ENCODE measurements around the gene RCSD1. TPM values are rescaled to one million over a fixed set of nuclear protein-coding genes. Genes with fewer than 3 reads are reported as not detected.

Gene RCSD1
- total RNA-seq, 3 donors from 2014 or later (not counting 1 experiment from before 2014, with no cell fraction given), result 86.3 to 130 (median 110) TPM

- 81% methylated on average over 4 of the region's 4 CpGs for WGBS (ENCODE audit: insufficient coverage)
- no peaks in the 10 kb centered on the region for H3K9me3 ChIP-seq (ENCODE audit: control insufficient read depth, insufficient read depth, low read length)
- intact Hi-C loops (cut with micrococcal nuclease), result no loop called here
- ATAC-seq (no peak), DNase-seq (no peak)
- no peaks in the 10 kb centered on the region for H3K27me3 Mint-ChIP-seq (ENCODE audit: low read depth in 2 of 2)
- no peak overlapping the region for H3K4me3 ChIP-seq (ENCODE audit: low read length)
- H3K36me3 ChIP-seq (ENCODE audit: control insufficient read depth, insufficient read depth, low read length), result peaks cover 54% of the 10 kb centered on the region
- TF ChIP-seq, protein P1, sequence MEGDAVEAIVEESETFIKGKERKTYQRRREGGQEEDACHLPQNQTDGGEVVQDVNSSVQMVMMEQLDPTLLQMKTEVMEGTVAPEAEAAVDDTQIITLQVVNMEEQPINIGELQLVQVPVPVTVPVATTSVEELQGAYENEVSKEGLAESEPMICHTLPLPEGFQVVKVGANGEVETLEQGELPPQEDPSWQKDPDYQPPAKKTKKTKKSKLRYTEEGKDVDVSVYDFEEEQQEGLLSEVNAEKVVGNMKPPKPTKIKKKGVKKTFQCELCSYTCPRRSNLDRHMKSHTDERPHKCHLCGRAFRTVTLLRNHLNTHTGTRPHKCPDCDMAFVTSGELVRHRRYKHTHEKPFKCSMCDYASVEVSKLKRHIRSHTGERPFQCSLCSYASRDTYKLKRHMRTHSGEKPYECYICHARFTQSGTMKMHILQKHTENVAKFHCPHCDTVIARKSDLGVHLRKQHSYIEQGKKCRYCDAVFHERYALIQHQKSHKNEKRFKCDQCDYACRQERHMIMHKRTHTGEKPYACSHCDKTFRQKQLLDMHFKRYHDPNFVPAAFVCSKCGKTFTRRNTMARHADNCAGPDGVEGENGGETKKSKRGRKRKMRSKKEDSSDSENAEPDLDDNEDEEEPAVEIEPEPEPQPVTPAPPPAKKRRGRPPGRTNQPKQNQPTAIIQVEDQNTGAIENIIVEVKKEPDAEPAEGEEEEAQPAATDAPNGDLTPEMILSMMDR (IDR thresholded peaks at IDR 0.05), result no peak
- no peaks in the 10 kb centered on the region for H3K36me3 Mint-ChIP-seq
- no peaks in the 10 kb centered on the region for H3K27me3 ChIP-seq (ENCODE audit: control insufficient read depth, insufficient read depth, low read length)
- H3K27ac ChIP-seq (ENCODE audit: low read length), result no peak overlapping the region
- H3K27ac Mint-ChIP-seq, result peak overlapping the region; percentile 88 to 97
- H3K4me3 Mint-ChIP-seq, result no peak overlapping the region
- no peaks in the 10 kb centered on the region for H3K9me3 Mint-ChIP-seq
- peaks cover 50% of the 10 kb centered on the region for H3K4me1 ChIP-seq (ENCODE audit: control insufficient read depth, insufficient read depth, low read length)
- peaks cover 63 to 67% of the 10 kb centered on the region in 2 donors for H3K4me1 Mint-ChIP-seq
Measured at GRCh38 chr1:167672831-167673230, 42.8 kb downstream of the RCSD1 start.

DNA sequence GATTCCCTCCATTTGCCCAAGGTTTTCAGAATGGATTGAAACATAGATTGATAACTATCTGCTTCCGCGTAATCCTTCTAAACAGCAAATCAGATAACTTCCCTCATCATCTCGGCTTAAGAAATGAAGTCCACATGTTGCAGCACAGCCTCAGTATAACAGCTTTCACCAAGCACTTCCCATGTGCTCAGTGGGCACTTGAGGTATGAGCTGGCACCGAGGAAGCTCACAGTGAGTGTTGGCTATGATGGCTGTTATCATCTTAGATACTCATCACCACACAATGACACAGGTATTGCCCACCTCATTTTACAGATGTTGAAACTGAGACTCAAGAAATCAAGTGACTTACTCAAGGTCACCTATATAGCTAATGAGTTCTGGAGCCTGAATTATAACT is 43.2 kb downstream of the RCSD1 start:
- Histone ChIP-seq H3K9me3 (ENCODE audit: control insufficient read depth, insufficient read depth, low read length) (no peaks in the 10 kb centered on the region), H3K27me3 (ENCODE audit: control insufficient read depth, insufficient read depth, low read length) (no peaks in the 10 kb centered on the region), H3K4me1 (ENCODE audit: control insufficient read depth, insufficient read depth, low read length) (peaks cover 45% of the 10 kb centered on the region), H3K4me3 (ENCODE audit: low read length) (no peak overlapping the region), H3K27ac (ENCODE audit: low read length) (no peak overlapping the region), H3K36me3 (ENCODE audit: control insufficient read depth, insufficient read depth, low read length) (peaks cover 53% of the 10 kb centered on the region)
- ATAC-seq, result peak in 1 of 3 donors; percentile 45
- intact Hi-C loops (cut with micrococcal nuclease), result no loop called here
- TF ChIP-seq, protein P1 (IDR thresholded peaks at IDR 0.05), result no peak
- no peaks in the 10 kb centered on the region for H3K27me3 Mint-ChIP-seq (ENCODE audit: low read depth in 2 of 2)
- H3K27ac Mint-ChIP-seq, result peak overlapping the region; percentile 88 to 97
- DNase-seq, result no peak
- H3K4me1 Mint-ChIP-seq, result peaks cover 62 to 63% of the 10 kb centered on the region in 2 donors
- H3K36me3 Mint-ChIP-seq, result no peaks in the 10 kb centered on the region
- H3K9me3 Mint-ChIP-seq, result no peaks in the 10 kb centered on the region
- WGBS (ENCODE audit: insufficient coverage), result 85% methylated on average over 4 of the region's 4 CpGs
- no peak overlapping the region for H3K4me3 Mint-ChIP-seq

GRCh38 chr1:167674156-167674555 is 44.1 kb downstream of the RCSD1 start:
- H3K9me3 ChIP-seq (ENCODE audit: control insufficient read depth, insufficient read depth, low read length), result no peaks in the 10 kb centered on the region
- H3K4me3 Mint-ChIP-seq, result no peak overlapping the region
- no peaks in the 10 kb centered on the region for H3K27me3 ChIP-seq (ENCODE audit: control insufficient read depth, insufficient read depth, low read length)
- H3K36me3 Mint-ChIP-seq, result no peaks in the 10 kb centered on the region
- H3K4me1 Mint-ChIP-seq, result peaks cover 53 to 54% of the 10 kb centered on the region in 2 donors
- WGBS (ENCODE audit: insufficient coverage), result no CpG with 5 or more reads among the region's 2 CpGs
- no peaks in the 10 kb centered on the region for H3K9me3 Mint-ChIP-seq
- H3K27ac Mint-ChIP-seq, result peak overlapping the region in 1 of 2 donors; percentile 97
- DNase-seq (no peak), ATAC-seq (no peak)
- H3K36me3 ChIP-seq (ENCODE audit: control insufficient read depth, insufficient read depth, low read length), result peaks cover 52% of the 10 kb centered on the region
- no peak overlapping the region for H3K27ac ChIP-seq (ENCODE audit: low read length)
- H3K4me3 ChIP-seq (ENCODE audit: low read length), result no peak overlapping the region
- TF ChIP-seq, protein P1 (IDR thresholded peaks at IDR 0.05), result no peak
- intact Hi-C loops (cut with micrococcal nuclease), result no loop called here
- no peaks in the 10 kb centered on the region for H3K27me3 Mint-ChIP-seq (ENCODE audit: low read depth in 2 of 2)
- peaks cover 42% of the 10 kb centered on the region for H3K4me1 ChIP-seq (ENCODE audit: control insufficient read depth, insufficient read depth, low read length)

- Mint-ChIP-seq H3K36me3 (no peaks in the 10 kb centered on the region), H3K4me1 (peaks cover 42 to 44% of the 10 kb centered on the region in 2 donors), H3K27me3 (ENCODE audit: low read depth in 2 of 2) (no peaks in the 10 kb centered on the region), H3K4me3 (no peak overlapping the region), H3K9me3 (no peaks in the 10 kb centered on the region), H3K27ac (no peak overlapping the region)
- H3K9me3 ChIP-seq (ENCODE audit: control insufficient read depth, insufficient read depth, low read length), result no peaks in the 10 kb centered on the region
- H3K36me3 ChIP-seq (ENCODE audit: control insufficient read depth, insufficient read depth, low read length), result peaks cover 48% of the 10 kb centered on the region
- DNase-seq, result no peak
- no peak overlapping the region for H3K4me3 ChIP-seq (ENCODE audit: low read length)
- no peak for ATAC-seq
- TF ChIP-seq, protein P1 (IDR thresholded peaks at IDR 0.05), result no peak
- WGBS (ENCODE audit: insufficient coverage), result 96% methylated on average over 5 of the region's 5 CpGs
- no peak overlapping the region for H3K27ac ChIP-seq (ENCODE audit: low read length)
- H3K27me3 ChIP-seq (ENCODE audit: control insufficient read depth, insufficient read depth, low read length), result no peaks in the 10 kb centered on the region
- peaks cover 41% of the 10 kb centered on the region for H3K4me1 ChIP-seq (ENCODE audit: control insufficient read depth, insufficient read depth, low read length)
- intact Hi-C loops (cut with micrococcal nuclease), result no loop called here
Measured at GRCh38 chr1:167675440-167675839, 45.4 kb downstream of the RCSD1 start.

Measured in natural killer cell (primary cell).